Tibial artery (tissue), 4 donors: ENCODE results near the gene ARSB.
"Not testable (repeated sequence)": the region's sequence is repeated elsewhere in the genome, so short reads cannot be mapped to it uniquely, and the experiment has no call there.

Source experiments
- DNase-seq, 2 donors: peaks; one replicate each; pipeline ENCODE4 v3.0.0-alpha.2; 2019
- H3K27ac ChIP-seq, 2 donors: fragments of 200-600 bp; sonication (generic) in 1 of 2; 1 replicate in 1 of 2; 2 replicates in 1 of 2; pipeline ENCODE4 v1.5.1; 2018 to 2019; ENCODE audit warnings: mild to moderate bottlenecking in 1 of 2
- H3K27me3 ChIP-seq, 2 donors: fragments of 200-600 bp; sonication (generic) in 1 of 2; one replicate each; pipeline versions ENCODE4 v1.5.1 to v1.6.0; 2016 to 2019
- H3K36me3 ChIP-seq, 3 donors: fragments of 200-600 bp; sonication (generic) in 2 of 3; one replicate each; pipeline ENCODE4 v1.5.1; 2016 to 2019; ENCODE audit warnings: mild to moderate bottlenecking in 2 of 3
- H3K4me1 ChIP-seq, 4 donors: fragments of 200-600 bp; sonication (generic) in 2 of 4; 1 replicate in 3 of 4; 2 replicates in 1 of 4; pipeline ENCODE4 v1.5.1; 2016 to 2019
- H3K4me3 ChIP-seq, 2 donors: fragments of 200-600 bp; sonication (generic) in 1 of 2; 1 replicate in 1 of 2; 2 replicates in 1 of 2; pipeline ENCODE4 v1.5.1; 2018 to 2019; ENCODE audit warnings: mild to moderate bottlenecking in 2 of 2
- H3K9me3 ChIP-seq, 3 donors: fragments of 200-600 bp; sonication (generic) in 1 of 3; one replicate each; pipeline ENCODE4 v1.5.1; 2016 to 2019
- intact Hi-C: fragments of 100-400 bp; cut with DNase I; formaldehyde crosslinking; loops from one replicate; pipeline ENCODE4 v1.15.0; 2023; ENCODE audit warnings: low total_unique reads
- TF ChIP-seq, protein P1 (sequence below), 2 experiments: fragments of 200-600 bp in 1 of 2; fragments of 450-650 bp in 1 of 2; IDR thresholded peaks; one replicate each; pipeline ENCODE4 v1.5.1; 2017 to 2019; ENCODE audit warnings: antibody characterized with exemption in 2 of 2, mild to moderate bottlenecking in 1 of 2, moderate library complexity in 1 of 2

Gene ARSB

DNA sequence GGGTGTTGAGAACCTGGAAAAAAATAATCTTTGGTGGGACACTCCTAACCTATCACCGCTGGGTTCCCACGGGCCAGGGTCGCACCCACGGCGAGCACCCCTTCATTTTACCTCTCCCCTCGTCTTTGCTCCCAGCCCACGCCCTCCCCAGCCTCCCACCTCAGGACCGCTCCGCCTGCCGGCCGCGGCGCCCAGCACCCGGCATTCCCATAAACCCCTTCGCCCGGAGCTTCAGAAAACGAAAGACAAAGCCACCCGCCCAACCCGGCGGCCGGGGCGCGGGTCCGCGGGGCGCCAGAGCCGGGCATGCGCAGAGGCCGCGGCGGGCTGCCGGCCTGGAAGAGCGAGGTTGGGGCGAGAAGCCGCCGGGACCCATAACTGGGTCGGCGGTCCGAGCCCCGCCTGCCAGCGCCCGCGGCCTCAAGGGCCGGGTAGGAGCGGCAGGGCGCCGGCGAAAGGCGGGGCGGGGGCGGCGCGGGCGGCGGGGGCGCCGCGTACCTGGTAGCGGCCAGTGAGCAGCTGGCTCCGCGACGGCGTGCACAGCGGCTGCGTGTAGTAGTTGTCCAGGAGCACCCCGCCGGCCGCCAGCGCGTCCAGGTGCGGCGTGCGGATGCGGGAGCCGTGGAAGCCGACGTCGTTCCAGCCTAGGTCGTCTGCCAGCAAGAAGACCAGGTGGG is 533 bp downstream of the ARSB start:
- Histone ChIP-seq H3K4me3 (peak overlapping the region; percentile 67 to 73), H3K27me3 (no peaks in the 10 kb centered on the region), H3K36me3 (no peaks in the 10 kb centered on the region), H3K9me3 (no peaks in the 10 kb centered on the region), H3K4me1 (peaks cover 0 to 21% (median 5%) of the 10 kb centered on the region in 4 donors), H3K27ac (peak overlapping the region; percentile 83 to 90)
- DNase-seq: peak; percentile 83 to 89
- TF ChIP-seq, protein P1, sequence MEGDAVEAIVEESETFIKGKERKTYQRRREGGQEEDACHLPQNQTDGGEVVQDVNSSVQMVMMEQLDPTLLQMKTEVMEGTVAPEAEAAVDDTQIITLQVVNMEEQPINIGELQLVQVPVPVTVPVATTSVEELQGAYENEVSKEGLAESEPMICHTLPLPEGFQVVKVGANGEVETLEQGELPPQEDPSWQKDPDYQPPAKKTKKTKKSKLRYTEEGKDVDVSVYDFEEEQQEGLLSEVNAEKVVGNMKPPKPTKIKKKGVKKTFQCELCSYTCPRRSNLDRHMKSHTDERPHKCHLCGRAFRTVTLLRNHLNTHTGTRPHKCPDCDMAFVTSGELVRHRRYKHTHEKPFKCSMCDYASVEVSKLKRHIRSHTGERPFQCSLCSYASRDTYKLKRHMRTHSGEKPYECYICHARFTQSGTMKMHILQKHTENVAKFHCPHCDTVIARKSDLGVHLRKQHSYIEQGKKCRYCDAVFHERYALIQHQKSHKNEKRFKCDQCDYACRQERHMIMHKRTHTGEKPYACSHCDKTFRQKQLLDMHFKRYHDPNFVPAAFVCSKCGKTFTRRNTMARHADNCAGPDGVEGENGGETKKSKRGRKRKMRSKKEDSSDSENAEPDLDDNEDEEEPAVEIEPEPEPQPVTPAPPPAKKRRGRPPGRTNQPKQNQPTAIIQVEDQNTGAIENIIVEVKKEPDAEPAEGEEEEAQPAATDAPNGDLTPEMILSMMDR (IDR thresholded peaks at IDR 0.05): peak; percentile 29 to 46
- intact Hi-C loops: no loop called here

DNA sequence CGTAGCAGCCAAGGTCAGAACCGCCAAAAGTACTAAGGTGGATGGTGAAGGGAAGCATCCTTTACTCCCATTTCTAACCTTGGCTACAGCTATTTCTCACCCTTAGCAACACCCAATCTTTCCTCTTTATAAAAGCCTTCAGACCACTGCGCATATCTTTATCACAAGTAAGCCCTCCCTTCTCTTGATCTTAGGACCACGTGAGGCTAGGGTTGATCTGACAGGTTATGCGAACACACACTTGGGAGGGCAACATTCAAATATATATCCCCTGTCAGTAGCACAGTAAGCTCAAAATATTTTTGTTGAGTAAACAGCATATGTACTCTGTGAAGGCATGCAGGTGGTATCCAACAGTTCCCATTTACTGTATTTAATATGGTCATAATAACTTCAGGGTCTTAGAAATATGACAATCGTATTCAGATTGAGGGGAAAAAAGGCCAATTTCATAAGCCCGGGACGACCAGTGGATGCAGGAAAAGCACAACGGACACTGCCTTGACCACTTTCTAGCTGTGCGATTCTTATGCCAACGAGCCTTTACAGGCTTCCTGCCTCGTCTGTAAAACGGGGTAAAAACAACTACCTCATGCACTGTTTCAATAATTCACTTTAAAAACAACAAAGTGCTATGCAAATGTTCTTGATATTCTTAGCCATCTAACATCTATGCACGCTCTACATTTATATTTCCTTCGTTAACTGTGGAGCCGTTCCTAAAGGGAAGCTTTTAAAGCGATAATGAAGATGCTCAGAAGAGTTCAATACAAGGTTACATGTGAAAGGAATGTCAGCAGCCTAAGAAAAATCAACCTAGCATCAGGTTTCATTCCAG is 1.3 kb downstream of the ARSB start:
- intact Hi-C loops: no loop called here

GRCh38 chr5:78983194-78983593 is 1.9 kb downstream of the ARSB start:
- H3K4me3 ChIP-seq, H3K36me3 ChIP-seq, H3K9me3 ChIP-seq, intact Hi-C loops, H3K27me3 ChIP-seq, DNase-seq: not testable (repeated sequence)
- Histone ChIP-seq H3K4me1 (peaks cover 0 to 21% (median 5%) of the 10 kb centered on the region in 4 donors), H3K27ac (peak overlapping the region; percentile 83 to 90)

More for the DNA sequence above, 1.3 kb downstream of the ARSB start:
- TF ChIP-seq, protein P1 (IDR thresholded peaks at IDR 0.05): no peak
- Histone ChIP-seq H3K9me3 (no peaks in the 10 kb centered on the region), H3K27ac (peak overlapping the region; percentile 83 to 90), H3K4me3 (peak overlapping the region; percentile 67 to 73), H3K27me3 (no peaks in the 10 kb centered on the region), H3K4me1 (peaks cover 0 to 21% (median 5%) of the 10 kb centered on the region in 4 donors), H3K36me3 (no peaks in the 10 kb centered on the region)
- no peak for DNase-seq

DNA sequence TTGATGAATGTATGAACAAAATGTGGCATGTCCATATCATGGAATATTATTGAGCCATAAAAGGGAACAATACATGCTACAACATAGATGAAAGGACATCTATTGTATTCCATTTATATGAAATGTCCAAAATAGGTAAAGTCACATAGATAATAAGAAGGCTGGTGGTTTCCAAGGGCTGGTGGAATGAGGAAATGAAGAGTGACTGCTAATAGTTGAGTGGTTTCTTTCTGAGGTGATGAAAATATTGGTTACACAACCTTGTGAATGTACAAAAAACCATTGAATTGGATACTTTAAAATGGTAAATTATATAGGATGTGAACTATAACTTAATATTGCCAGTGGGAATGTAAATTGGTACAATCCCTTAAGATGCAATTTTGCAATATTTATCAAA is 5.2 kb downstream of the ARSB start:
- intact Hi-C loops: loop anchor here (10.0 kb wide), 1 partner anchor 515 kb away; no protein-coding TSS in a partner anchor
- Histone ChIP-seq H3K9me3 (no peaks in the 10 kb centered on the region), H3K4me3 (no peak overlapping the region), H3K36me3 (no peaks in the 10 kb centered on the region), H3K4me1 (peaks cover 0 to 11% (median 5%) of the 10 kb centered on the region in 4 donors), H3K27me3 (no peaks in the 10 kb centered on the region), H3K27ac (no peak overlapping the region)
- DNase-seq: no peak
- TF ChIP-seq, protein P1 (IDR thresholded peaks at IDR 0.05): no peak

- intact Hi-C loops: loop anchor here (10.0 kb wide), 1 partner anchor 514 kb away; no protein-coding TSS in a partner anchor
- no peaks in the 10 kb centered on the region for H3K36me3 ChIP-seq
- no peaks in the 10 kb centered on the region for H3K9me3 ChIP-seq
- no peak overlapping the region for H3K4me3 ChIP-seq
- peaks cover 0 to 11% (median 5%) of the 10 kb centered on the region in 4 donors for H3K4me1 ChIP-seq
- no peaks in the 10 kb centered on the region for H3K27me3 ChIP-seq
- TF ChIP-seq, protein P1 (IDR thresholded peaks at IDR 0.05): no peak
- no peak overlapping the region for H3K27ac ChIP-seq
- no peak for DNase-seq
Measured at GRCh38 chr5:78979117-78979742, 5.9 kb downstream of the ARSB start.
